ENCODE measurements around the gene TMPRSS11D.

TMPRSS11D gene

DNA sequence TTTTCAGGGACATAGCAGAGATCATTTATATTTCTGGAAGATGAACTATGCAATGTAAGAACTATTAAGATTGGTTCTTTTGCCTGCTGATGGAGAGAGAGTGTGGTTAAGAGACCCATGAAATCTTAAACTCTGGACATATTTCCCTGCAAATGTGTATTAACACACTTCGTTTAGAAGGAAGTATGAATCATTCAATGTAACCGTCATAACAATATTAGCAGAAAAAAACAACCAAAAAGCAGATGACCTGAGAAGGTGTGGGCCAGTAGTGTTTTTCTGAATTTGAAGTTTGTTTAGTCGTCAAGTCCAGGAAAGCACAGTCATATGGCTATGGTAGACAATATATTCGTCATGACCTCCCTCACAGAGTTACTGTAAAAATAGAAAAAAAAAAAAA lies 2.5 kb upstream of the TMPRSS11D start:
- no peak for DNase-seq (ENCODE audit: low spot score)

DNA sequence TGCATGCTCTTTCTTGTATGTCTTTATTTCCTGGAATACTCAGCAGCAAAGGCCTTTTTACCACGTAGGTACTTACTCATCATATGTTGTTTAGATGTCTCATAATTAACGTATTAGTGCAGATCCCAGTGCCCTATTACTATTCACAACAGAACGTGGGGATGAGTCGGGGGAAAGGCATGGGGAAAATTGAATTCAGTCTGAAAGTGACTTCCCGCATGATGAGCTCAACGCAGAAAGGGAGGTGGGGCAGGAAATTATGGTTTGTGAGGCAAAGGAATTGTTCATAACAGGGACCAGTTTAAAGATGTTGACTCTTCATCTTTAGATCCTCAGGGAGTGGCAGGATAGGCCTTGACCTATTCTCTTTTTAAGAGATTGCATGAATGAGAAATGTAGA lies 2.0 kb upstream of the TMPRSS11D start:
- DNase-seq (ENCODE audit: low spot score), result no peak

DNA sequence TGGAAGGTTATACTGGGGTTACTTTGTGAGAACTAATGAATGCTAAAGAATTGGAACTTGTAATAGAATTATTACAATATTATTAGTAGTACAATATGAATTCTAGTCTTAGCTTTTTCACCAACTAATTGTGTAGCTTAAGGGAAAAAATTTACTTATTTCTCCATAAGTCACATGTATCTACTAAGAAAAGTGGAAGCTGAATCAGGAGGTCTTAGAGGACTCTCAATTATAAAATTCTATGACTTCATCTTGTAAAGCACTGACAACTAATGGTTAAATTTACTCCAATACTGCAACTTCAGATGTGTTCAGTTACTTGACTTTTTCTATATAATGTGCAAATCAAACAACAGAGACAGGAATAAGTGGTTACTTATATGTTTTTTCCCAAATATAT lies 899 bp upstream of the TMPRSS11D start:
- no peak for DNase-seq (ENCODE audit: low spot score)

DNA sequence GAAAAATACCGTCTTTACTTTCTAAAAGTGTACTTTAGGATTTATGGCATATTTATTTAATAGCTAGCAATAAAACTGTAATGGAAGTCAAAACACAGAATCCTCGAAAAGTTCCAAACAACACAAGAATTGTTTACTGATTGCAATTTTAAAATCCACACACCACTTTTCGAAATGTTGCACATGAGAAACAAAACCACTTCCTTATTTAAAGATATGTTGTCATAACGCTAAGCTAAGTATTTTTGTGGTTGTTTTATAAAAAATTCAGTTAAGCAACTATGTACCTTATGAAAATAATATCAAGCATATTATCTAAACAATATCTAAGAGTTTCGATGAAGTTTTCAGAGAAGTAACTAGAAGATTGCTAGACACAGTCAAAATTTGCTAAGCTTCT lies 344 bp downstream of the TMPRSS11D start:
- no peak for DNase-seq (ENCODE audit: low spot score)

DNA sequence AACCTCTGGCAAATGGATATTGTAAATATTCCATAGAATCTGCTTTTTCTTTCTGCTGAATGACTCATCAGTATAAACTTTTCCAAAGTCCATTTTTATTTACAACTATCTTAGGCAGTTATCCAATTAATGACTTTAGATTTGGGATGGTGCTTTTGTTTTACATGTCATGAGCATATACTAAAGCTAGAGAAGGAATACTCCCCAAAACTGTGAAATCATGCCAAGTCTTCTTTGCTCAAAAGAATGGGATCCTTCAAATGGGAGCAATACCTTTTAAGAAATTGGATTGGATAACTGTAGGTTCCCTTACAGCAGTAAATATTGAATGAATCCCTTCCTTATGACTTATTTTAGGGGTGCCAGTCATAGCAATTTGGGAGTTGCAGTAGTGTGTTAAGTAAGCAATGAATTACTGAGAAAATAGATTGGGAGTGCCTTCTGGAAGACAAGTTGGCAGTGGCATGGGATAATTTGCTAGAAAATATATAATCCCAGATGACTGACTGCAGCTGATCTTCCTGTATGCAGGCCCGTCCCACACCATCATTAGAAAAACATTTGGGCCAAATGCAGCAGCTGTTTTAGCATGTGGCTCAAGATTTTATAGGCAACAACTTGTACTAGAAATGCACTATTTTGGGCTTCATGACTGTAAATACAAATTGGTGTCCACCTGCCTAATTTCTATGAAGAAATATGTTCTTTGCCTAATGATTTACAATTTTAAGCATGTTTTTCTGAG lies 2.8 kb downstream of the TMPRSS11D start:
- no peak for DNase-seq (ENCODE audit: low spot score)

DNA sequence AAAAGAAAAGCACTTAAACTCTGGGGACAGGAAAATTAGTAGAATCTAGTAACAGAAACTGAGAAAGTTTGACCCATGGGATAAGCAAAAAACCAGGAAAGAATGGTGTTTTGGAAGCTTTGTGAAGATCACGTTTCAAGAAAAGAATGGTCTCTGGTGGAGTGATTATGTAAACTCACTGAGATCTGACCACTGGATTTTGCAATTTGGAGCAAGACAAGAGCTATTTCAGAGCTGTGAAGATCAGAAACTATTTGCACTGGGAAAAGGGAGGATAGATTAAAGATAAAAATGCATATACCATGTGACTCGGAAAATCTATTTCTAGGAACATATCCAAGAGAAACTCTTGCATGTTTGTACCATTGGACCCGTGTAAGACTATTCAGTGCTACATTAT lies 4.3 kb downstream of the TMPRSS11D start:
- DNase-seq (ENCODE audit: low spot score), result no peak

DNA sequence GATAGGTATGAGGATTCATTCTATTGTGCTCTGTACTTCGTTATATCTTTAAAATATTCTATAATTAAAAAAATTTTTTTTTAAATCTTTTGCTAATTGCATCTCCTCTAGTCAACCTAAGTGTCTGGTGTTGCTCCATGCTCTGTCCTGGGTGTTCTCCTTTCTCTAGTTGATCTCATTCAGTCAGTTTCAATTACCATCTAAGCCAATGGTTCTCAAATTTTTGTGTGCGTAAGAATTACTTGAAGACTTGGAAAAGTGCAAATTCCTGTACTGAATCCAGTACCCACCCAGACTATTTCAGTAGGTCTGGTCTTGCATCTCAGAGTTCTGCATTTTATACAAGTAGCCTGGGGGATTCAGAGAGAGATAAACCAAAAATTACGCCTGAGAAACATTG lies 6.7 kb downstream of the TMPRSS11D start:
- no peak for DNase-seq (ENCODE audit: low spot score)

DNA sequence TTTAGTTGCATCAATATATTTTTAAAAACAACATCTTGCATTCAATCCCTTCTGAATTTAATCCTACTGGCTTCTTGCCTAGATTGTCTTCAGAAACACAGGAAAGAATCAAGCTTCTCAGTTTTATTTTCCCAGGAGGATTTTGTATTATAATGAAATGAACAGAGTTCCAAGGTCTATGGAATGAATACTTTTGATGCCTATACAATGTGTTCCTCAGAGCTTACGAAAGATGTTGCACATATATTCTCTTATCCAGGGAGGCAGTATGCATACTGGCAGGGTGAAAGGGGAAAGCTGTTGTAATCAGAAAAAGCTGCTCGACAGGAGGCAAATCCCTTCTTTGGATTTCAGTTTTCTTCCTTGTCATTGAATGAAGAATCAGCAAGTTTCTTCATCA lies 8.8 kb downstream of the TMPRSS11D start:
- DNase-seq (ENCODE audit: low spot score), result no peak

DNA sequence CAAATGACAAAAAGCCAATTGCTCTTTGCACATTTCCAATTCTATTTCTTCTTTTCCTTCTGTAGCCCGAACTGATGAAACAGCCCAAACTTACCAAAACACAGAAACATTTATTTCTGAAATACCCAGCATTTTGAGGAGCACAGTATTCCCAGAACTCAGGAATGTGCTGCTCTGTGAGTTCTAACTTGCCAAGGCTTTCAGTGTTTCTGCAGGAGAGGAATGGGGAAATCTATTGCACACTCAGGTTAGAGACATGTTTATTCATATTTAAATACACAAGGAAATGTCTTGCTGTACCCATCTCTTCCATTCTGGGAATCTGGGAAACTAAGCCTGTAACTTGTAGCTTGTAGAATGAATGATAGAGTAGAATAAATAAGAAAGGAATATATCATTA lies 10.7 kb downstream of the TMPRSS11D start:
- no peak for DNase-seq (ENCODE audit: low spot score)

DNA sequence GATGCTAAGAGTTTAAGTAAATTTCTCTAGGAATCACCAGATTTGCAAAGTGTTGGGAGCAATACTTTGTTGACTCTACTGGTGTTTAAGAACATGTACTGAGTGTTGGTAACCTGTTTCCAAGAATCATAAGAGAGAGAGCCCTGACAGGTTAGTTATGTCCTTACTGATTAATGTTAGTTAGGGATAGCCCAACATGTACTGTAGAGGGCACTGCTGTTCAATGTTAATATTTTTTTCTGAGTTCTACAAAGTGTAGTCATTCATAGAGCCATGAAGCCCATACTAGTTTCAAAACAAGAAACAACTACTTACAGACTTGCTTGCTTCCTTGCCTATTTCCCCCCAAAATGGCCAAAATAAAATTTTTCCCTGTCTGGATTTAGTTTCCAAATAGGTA lies 11.9 kb downstream of the TMPRSS11D start:
- no peak for DNase-seq (ENCODE audit: low spot score)

DNA sequence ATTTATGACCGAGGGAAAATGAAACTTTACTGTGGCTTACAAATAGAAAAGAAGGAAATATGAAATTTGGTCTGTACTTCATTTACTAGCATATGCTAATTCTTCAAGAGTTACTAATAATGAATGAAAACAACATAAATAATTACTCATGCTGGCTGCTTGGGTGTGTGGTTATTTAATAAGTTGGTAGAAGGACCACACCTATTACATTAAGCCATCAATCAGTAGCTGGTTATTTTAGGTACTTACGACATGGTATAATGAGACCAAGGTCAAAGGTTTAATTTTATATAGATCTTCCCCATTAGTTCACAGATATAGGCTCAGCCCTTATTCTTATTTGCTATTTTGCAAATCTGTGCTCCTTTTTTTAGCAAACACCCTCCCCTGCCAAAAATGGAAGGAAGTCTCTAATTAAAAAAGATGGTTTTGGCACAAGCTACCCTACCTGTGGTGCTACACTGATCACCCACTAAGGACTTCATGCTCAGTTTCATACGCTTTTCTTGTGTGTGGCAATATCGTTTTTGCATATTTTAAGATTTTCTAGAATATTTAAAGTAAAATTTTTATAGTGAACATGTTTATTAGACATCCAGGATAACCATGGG lies 14.1 kb downstream of the TMPRSS11D start:
- DNase-seq (ENCODE audit: low spot score), result no peak

DNA sequence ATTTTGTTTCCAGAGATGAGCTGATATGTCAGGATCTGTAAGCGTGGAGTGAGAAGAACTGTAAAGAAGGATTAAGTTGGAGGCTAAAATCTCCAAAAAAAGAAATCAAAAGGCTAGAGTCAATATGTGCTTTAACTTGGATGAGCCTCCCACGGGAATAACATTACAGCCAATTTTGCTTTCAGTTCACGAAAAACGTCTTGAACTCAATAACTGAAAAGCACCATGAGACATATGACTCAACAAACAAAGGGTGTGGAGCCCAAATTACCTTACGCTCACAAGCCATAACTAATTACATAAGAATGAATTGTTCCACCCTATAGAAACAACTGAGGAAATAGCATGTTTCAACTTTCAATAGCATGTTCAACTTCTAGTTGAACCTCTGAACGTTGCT lies 22.3 kb downstream of the TMPRSS11D start:
- no peak for DNase-seq (ENCODE audit: low spot score)

DNA sequence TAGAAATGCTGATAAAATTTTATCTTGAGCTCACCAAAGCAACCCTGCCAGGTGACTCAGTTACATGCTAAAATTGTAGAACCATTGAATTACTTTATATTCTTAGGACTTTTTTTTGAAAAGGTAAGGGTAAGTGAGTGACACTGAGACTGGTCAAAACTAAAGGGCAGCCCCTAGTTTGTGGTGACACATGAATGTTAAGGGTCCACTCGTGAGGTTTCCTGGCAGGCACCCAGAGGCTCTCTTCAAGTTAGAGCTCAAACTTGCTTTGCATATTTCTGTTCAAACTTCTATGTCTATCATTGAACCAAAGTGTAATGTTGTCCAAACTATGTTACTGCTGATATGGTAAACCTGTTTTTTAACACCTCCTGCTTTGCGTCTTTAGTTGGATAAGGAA lies 30.5 kb downstream of the TMPRSS11D start:
- no peak for DNase-seq (ENCODE audit: low spot score)

DNA sequence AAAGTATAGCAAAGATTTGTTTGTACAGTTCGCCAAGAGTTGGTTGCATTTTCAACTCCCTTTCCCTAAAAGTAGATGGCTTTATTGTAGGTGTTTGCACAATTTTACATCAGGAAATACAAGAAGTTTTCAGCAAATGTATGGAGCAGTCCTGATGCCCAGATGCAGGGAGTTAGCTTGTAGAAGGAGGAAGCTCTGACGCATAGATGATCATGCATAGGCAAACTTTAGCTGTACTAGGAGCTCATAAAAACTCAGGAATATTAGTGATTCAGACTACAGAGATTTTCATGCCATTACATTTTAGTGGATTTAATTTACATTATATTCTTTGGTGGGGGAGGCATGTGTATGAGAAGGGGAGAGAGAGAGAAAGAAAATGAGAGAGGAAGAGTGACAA lies 62.9 kb downstream of the TMPRSS11D start:
- no peak for DNase-seq (ENCODE audit: low spot score)

DNA sequence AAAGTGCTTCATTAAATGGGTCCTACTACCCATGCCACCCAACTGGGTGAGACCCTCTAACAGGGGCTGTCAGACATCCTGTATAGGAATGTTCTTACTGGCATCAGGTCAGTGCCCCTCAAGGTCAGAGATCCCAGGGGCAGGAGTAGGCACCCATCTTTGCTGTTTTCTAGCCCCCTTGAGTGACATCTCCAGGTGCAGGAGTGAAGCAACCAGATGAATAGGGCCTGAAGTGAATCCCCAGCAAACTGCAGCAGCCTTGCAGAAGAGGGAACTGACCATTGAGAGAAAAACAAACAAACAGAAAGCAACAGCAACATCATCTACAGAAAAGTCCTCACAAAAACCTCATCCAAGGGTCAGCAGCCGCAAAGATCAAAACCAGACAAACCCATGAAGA lies 73.8 kb downstream of the TMPRSS11D start:
- DNase-seq (ENCODE audit: low spot score), result no peak

DNA sequence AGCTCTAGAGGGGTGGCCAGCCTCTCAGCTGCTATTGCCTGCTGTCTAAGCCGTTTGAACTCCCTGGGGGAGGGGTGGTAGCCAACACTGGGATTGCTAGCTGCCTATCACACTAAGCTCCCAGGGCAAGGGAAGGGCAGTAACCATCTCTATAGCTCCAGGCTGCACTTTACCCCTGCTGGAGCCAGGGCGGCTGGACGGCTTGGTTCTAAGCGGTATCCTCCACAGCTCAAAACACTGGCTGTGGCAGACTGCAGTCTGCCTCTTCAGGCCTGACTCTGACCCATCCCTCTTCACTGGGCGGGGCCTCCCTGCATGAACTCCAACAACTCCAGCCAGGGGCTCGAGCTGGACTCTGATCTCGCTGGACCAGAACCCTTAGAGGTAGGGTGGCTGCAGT lies 74.3 kb downstream of the TMPRSS11D start:
- no peak for DNase-seq (ENCODE audit: low spot score)

DNA sequence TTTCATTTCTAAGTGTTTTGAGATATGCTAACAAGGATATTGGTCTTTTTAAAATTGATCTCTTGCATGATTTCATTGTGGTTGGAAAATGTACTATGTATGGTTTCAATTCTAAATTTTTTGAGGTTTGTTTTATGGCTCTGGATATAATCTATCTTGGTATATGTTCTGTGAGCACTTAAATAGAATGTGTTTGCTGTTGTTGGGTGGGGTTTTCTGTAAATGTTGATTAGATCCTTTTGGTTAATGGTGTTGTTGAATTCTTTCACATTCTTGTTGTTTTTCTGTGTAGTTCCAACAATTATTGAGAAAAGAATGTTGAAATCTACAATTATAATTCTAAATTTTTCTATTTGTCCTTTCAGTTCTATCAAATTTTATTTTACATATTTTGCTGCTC lies 87.0 kb downstream of the TMPRSS11D start:
- no peak for DNase-seq (ENCODE audit: low spot score)

DNA sequence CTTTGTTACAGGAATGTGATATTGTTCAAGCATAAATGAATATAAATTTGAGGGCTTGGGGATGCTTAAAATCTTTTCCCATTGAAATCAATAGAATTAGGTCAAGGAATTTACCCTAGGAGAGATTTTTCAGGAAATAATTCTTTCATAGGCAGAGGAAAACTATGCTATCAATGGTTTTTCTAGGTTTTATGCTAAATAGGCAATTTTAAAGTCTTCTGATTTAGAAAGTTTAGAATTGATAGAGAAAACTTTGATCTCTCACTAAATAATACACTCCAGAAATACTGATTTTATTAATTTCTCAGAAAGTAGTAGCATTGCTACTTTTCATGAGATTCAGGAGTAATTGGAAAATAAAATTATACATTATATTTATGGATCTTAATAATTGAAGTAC lies 93.1 kb downstream of the TMPRSS11D start:
- DNase-seq (ENCODE audit: low spot score), result no peak

DNA sequence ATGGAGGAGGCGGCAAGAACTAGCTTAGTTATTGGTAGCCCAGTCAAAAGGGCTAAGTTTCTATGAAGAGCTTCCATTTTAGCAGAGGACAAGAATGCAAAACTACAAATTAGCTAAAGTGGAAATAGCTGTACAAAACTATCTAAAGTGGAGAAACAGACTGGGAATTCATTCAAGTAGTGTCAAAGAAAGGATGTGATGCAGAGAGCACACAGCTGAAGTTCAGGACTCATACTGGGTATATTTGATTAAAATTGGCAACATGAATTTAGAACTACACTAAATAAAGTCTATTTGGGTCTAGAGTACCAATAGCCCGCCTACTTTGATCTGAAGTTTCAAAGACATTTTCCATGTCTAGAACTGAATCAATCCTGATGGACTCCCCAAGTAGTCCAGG lies 96.5 kb downstream of the TMPRSS11D start:
- no peak for DNase-seq (ENCODE audit: low spot score)

DNA sequence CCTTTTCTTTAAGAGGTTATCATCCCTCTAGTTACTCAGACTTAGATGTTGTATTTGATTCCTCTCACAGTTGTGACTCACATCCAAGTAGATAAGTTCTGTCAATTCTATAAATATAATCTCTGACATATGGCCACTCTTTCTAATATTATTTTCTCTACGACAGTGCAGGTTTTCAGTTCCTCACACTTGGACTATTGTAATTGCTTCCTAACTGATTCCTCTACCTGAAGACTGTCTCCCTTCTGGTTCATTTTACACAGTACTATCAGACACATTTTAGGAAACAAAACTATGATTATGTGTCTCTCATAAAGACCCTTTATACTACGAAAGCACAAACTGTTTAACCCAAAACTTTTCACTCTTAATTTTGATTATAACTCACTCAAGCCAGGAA lies 98.3 kb downstream of the TMPRSS11D start:
- no peak for DNase-seq (ENCODE audit: low spot score)

DNA sequence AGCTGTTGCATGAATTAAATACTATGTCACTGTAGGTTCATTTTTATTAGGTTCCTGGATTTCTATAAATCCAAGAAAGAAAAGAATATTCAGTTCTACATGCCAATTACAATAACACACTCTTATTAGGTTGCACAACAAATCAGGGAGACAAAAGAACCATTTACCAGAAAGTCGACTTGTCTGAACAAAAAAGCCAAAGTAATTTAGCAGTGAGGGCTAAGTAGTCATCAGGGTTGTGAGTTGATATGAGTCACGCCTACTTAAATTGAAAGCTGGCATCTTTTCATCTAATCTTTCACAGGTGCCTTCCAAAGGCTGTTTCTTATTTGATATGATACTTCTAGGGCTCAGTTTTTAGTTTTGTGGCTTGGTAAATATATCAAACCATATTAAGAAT lies 104.2 kb downstream of the TMPRSS11D start:
- no peak for DNase-seq (ENCODE audit: low spot score)

DNA sequence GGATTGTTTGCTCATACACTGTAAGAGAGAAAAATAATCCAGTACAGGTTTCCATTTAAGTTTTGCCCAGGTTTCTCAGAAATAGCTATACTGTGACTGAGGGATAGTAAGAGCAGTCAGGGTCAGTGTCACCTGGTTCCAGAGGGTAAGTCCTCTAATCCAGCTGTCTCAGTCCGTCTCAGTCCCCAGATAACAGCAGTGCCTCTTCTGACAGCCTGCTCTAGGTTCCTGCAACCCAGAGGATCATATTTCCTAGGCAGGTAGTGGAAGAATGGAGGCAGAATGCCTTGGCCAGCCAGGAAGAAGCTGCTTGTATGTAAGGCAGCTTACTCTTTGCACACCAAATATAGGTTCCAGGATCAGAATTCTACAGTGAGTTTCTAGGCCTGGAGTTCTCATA lies 107.1 kb downstream of the TMPRSS11D start:
- no peak for DNase-seq (ENCODE audit: low spot score)

Data from CD4-positive, alpha-beta T cell treated with Interleukin-2 at 100 ng/mL for 4 hours (primary cell).